ENCODE results near the gene NR6A1.

The NR6A1 gene

DNA sequence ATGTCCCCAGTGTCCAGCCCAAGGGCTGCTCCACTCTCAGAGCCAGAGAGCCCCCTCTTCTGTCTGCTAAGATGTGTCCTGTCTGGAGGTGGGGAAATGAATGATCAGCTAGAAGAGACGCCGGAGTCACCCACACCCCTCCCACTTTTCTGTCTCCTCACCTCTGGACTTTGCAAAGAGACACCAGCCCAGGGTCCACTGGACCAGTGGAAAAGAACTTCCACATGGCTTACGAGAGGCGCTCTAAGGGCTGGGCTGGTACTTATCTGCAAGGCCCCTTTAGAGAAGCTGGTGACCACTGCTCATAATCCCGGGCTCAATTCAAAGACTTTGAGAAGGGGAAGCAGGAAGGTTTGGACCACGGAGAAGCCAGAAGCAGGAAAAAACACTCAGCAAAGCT, 273.1 kb downstream of the NR6A1 start:
- no peak for DNase-seq (ENCODE audit: low spot score)
- no peak overlapping the region for H3K4me3 ChIP-seq
- H3K27ac ChIP-seq, result no peak overlapping the region
- TF ChIP-seq, protein P1, sequence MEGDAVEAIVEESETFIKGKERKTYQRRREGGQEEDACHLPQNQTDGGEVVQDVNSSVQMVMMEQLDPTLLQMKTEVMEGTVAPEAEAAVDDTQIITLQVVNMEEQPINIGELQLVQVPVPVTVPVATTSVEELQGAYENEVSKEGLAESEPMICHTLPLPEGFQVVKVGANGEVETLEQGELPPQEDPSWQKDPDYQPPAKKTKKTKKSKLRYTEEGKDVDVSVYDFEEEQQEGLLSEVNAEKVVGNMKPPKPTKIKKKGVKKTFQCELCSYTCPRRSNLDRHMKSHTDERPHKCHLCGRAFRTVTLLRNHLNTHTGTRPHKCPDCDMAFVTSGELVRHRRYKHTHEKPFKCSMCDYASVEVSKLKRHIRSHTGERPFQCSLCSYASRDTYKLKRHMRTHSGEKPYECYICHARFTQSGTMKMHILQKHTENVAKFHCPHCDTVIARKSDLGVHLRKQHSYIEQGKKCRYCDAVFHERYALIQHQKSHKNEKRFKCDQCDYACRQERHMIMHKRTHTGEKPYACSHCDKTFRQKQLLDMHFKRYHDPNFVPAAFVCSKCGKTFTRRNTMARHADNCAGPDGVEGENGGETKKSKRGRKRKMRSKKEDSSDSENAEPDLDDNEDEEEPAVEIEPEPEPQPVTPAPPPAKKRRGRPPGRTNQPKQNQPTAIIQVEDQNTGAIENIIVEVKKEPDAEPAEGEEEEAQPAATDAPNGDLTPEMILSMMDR (IDR thresholded peaks at IDR 0.05), result no peak

DNA sequence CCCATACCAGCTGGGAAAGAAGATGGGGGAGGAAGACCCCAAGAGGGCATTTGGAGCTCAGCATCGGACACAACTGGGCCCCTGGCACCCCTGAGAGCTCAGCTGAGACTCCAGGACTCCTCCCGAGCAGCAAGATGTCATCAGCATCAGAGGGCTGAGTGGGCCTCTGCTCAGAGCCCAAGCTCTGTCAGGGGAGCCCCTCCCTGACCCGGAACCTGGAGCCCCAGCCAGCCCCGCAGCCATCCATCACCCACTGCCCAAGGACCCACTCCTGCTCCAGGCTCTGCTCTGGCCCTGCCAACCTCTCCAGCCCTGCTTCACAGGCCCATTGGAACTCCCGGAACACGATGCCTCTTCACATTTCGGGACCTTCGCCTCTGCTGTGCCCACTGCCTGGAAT, 273.7 kb downstream of the NR6A1 start:
- Histone ChIP-seq H3K4me3 (no peak overlapping the region), H3K27ac (no peak overlapping the region)
- no peak for DNase-seq (ENCODE audit: low spot score)
- TF ChIP-seq, protein P1 (IDR thresholded peaks at IDR 0.05), result no peak

DNA sequence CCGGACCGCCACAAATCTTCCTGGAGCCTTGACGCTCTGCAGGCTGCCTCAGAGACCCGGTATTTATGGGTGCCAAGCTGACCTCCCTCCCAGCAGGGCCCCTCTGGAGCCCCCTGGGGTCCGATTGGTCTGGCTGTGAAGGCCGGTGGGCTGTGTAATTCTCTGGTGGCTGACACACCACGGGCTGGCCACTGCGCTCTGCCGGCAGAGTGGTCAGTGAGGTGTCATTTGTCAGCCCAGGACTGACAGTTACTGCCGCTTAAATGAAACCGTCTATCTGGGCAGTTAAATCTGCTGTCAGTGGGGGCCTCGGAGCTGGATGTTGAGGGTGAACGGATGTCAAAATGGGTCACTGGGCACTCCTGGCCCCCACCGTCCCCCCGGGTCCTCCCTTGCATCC, 274.6 kb downstream of the NR6A1 start:
- TF ChIP-seq, protein P1 (IDR thresholded peaks at IDR 0.05), result no peak
- no peak overlapping the region for H3K4me3 ChIP-seq
- DNase-seq (ENCODE audit: low spot score), result no peak
- no peak overlapping the region for H3K27ac ChIP-seq

DNA sequence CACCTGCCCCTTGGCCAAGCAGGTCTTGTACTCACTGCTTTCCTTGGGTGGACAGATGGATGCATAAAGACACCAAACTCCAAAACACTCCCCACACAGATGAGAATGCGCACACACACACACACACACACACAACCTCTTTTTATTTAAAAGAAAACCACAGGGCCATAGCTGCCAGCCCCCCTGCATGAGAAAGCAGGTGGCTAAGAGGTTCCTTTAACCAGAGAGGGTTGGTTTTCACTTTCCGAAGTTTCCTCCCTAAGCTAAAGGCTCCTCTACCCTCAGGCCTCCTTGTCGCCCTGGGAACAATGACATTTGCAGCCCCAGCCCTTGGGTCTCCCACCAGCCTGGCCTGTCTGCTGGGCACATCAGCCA, 275.0 kb downstream of the NR6A1 start:
- TF ChIP-seq, protein P1 (IDR thresholded peaks at IDR 0.05), result no peak
- no peak overlapping the region for H3K4me3 ChIP-seq
- no peak for DNase-seq (ENCODE audit: low spot score)
- H3K27ac ChIP-seq, result no peak overlapping the region

DNA sequence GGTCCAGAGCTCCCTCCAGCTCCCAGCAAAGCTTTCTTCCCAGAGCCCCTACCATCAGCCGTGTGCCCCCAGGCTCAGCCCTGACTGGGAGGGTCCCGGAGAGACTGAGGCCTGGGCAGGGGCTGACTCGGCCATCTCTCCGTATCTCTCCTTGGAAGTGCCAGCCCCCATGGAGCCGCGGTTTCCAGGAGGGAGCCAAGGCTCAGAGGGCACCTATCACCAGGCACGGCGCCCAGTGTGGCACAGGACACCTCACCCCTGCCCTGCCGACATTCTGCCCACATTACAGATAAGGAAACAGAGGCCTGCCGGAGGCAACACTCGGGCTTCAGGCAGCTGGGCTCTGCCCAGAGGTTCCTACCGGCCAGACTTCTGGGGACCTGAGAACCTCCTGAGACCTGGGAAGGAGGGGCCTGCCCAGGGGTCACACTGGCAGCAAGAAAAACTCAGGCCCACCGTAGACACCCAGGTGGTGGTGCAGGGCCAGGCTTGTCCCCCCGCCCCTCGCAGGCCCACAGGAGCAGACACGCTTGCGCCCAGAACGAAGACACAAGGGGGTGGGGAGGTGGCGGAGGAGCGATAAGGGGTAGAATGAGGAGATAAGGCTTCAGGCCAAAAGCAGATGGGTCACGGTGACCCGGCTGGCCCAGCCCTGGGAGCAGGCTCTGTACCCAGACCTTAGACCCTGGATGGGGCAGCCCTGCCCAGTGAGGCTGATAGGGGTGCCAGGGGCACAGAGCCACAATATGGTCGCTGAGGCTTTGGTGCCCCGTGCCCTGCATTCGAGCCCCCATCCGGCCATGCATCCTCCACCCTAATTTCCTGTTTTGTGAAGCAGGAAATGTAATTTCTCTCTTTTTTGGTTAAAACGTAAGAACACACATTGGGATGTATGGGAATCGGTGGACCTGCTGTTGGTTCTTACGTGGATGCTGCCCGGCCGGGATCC, 275.7 kb downstream of the NR6A1 start:
- TF ChIP-seq, protein P1 (IDR thresholded peaks at IDR 0.05), result no peak
- H3K4me3 ChIP-seq, result no peak overlapping the region
- no peak for DNase-seq (ENCODE audit: low spot score)
- H3K27ac ChIP-seq, result no peak overlapping the region

DNA sequence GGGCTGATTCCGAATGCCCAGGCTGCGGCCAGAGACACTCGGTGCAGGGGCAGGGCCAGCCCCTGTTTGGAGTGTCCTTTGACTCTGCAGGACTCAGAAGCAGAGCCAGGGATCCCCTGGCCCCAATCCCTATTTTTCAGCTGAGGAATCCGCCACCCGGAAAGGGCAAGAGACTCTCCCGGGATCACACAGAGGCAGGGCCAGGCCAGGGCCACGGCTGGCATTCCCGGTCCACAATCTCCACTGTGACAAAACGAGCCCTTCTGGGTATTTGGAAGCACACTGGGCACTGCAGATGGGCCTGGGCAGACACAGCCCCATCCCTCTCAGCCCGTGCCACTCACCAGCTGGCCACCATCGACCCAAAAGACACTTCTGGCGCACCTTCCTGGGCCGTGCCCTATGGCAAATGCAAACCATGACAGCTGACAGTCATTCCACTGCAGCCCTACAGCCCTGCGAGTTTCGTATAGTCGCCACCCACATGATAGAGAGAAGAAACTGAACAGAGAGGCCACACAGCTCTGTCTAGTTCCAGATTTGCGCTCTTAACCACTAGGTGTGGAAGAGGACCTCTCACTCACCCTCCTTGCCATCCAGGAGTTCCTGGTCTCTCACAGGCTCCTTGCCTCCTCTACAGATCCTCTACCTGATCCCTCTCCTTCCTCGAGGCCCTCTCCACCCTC, 277.2 kb downstream of the NR6A1 start:
- no peak overlapping the region for H3K4me3 ChIP-seq
- H3K27ac ChIP-seq, result no peak overlapping the region
- DNase-seq (ENCODE audit: low spot score), result no peak
- TF ChIP-seq, protein P1 (IDR thresholded peaks at IDR 0.05), result no peak

Measured in coronary artery (tissue), 2 donors.